Measurements from ENCODE around the gene HLA-DPB1.
"Not testable (repeated sequence)": the region's sequence is repeated elsewhere in the genome, so short reads cannot be mapped to it uniquely, and the experiment has no call there.

HLA-DPB1 gene

DNA sequence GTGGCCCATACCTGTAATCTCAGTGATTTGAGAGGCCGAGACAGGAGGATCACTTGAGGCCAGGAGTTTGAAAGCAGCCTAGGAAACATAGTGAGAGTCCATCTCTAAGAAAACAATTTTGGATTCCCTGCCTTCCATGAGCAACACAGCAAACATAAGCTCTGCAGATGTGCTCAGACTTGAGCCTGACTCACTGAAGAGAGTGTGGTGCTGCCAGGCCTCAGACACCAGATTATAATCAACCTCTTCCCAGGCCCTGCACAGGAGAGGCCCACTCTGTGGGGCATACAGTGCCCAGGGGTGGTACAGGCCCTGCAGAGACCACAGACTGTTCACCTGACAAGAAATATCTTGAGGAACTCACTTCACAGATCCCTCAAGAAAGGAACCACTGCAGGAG lies 19.9 kb downstream of the HLA-DPB1 start:
- in situ Hi-C loops (cut with HindIII; ENCODE audit: low sequenced_read_pairs) = no loop called here

DNA sequence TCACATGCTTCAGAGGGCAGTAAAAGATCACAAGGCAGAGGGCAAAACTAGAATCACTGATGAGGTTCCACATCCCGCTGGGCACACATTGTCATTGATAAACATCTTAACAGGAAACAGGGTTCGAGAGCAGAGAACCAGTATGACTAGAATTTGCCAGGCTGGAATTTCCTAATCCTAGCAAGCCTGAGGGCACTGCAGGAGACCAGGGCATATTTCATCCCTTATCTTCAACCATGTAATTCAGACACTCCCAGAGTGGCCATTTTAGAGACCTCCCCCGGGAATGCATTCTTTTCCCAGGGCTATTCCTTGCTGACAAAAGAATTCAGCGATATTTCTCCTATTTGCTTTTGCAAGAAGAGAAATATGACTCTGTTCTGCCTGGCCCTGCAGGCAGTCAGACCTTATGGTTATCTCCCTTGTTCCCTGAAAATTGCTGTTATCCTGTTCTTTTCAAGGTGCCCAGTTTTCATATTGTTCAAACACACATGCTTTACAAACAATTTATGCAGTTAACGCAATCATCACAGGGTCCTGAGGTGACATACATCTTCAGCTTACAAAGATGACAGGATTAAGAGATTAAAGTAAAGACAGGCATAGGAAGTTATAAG lies 25.4 kb downstream of the HLA-DPB1 start:
- in situ Hi-C loops (cut with HindIII; ENCODE audit: low sequenced_read_pairs) = not testable (repeated sequence)

DNA sequence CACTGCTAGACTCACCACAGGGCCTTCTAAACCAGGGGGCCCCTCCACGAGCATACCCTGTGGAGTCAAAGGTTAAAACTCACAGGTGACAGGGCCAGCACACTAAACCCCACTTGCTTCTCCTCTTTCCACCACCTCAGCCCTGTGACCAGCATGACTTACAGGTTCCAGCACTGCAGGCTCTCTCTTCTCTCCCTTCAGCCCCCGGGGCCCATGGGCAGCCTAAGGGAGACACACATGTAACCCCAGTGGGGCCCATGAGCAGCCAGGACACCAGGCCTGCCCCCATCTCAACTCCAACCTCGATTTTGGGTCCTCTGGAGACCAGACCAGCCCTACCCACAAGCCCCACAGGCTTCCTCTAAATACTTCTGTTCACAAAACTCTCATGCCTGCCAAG lies 28.0 kb downstream of the HLA-DPB1 start:
- in situ Hi-C loops (cut with HindIII; ENCODE audit: low sequenced_read_pairs) = no loop called here

DNA sequence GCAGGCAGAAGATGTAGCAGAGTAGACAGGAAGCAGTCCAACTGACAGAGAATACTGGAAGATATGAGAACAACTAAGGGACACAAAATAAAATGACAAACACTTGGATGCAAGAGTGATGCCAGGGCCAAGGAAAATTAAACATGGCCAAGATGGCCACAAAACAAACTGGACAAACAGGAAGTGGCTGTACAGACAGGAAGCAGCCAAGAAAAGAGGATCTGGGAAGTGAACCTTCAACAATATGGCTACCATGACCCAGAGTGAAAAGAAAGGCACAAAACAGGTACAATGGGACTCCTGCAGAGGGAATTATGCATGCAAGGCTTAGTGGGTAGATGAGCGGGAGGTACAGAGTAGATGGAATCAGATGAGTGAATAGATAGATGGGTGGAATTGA lies 29.1 kb downstream of the HLA-DPB1 start:
- in situ Hi-C loops (cut with HindIII; ENCODE audit: low sequenced_read_pairs) = no loop called here

DNA sequence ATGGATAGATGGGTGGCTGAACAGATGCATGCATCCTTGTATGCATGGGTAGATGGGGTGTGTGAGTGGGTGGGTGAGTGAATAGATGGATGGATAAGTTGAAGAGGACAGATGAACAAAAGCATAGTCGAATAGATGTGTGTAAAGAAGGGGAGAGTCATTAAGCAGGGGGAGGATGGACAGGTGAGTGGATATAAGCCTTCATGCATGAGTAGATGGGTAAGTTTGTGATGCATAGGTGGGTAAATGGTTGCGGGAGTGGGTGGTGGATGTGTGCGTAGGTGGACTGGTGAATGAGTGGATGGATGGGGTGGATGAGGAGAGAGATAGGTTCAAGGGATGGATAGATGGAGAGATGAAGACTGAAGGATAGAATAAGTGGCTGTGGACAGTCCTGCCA lies 29.6 kb downstream of the HLA-DPB1 start:
- in situ Hi-C loops (cut with HindIII; ENCODE audit: low sequenced_read_pairs) = no loop called here

DNA sequence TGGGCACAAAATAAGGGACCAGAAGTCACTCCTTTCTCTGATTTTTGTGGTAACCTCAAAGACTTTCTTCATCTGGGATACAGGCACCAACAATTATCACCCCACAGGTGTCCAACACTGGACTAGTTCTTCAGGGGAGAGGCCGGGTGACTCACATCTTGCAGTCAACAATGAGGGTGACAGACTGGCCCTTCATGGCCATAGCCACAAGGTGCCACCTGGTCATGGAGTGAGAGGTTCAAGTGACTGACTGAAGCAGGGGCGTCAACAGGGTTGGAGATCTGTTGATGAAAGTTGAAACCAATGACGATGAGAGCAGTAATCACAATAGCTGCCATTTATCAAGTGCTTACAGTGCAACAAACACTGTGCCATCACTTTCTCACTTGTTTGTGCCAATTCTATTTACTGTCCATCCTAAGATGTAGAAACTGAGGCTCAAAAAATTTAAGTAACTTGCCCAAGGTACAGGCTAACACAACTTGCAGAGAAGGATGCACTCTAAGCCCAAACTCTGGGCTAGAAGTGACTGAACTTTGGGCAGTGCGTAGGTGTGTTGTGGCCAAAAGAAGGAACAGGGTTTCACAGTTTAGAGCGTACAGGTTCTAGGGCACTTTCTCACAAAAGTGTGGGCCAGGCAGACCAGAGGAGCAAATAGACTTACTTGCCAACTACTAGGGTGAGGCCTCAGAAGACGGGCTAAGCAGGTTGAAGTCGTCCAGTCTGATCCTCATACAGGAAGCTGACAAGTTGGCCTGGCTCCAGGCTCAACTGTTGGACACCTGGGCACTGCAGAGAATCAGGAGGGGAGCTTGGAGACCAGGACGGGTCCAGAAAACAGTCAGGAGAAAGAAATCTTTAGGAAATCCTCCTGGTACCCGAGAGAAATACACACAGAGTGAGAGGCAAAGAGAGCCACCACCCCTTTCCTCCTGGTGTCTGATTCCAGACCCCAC lies 30.4 kb downstream of the HLA-DPB1 start:
- in situ Hi-C loops (cut with HindIII; ENCODE audit: low sequenced_read_pairs) = no loop called here

DNA sequence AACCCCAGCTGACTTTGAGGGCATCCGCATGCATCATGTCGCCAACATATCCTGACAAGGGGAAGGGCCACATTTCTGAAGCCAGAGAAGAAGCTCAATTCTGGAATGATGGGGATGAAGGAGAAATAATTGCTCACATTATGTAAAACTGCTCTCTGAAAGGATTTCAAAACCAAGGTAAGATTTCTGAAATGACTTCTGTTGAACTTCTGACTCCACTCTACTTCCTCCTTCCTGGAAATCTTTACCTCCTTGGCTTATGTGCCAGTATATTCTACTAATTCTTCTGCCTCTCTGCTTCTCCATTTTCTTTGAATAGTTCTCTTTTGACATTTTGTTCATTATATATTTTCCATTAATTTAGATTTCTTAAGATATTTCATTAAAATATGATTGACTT lies 31.9 kb downstream of the HLA-DPB1 start:
- in situ Hi-C loops (cut with HindIII; ENCODE audit: low sequenced_read_pairs) = no loop called here

DNA sequence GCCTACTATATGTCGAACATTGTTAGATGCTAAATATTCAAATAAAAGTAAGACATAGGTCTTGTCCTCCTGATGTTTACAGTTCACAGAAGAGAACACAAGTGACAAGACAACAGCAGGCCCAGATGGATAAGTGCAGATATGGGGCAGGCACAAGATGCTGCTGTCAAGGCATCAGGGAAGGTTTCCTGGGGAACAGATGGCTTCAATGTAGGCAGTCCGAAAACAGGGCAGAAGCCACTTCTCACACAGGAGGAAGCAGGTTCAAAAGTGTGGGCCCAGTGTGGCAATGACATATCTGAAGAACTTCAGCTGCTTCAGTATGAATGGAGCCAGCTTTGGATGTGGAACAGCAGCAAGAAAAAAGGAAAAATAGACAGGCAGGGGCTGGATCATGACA lies 32.5 kb downstream of the HLA-DPB1 start:
- in situ Hi-C loops (cut with HindIII; ENCODE audit: low sequenced_read_pairs) = no loop called here

DNA sequence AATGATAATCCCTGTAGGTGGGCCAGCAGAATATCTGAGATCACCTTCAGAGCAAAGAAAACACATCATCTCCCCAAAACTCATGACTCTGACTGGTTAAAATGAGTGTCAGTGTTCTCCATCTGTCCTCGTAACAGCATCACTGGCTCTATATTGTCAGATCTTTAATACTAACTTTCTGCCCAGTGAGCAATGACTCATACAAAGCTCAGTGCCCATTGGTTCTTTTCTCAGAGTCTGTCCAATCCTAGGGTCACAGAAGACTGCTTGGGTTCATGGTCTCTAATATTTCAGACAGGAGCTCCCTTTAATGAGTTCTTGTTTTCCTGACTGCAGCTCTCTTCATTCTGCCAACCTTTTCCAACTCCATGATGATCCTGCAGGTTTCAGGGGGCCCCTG lies 36.4 kb downstream of the HLA-DPB1 start:
- in situ Hi-C loops (cut with HindIII; ENCODE audit: low sequenced_read_pairs) = no loop called here

DNA sequence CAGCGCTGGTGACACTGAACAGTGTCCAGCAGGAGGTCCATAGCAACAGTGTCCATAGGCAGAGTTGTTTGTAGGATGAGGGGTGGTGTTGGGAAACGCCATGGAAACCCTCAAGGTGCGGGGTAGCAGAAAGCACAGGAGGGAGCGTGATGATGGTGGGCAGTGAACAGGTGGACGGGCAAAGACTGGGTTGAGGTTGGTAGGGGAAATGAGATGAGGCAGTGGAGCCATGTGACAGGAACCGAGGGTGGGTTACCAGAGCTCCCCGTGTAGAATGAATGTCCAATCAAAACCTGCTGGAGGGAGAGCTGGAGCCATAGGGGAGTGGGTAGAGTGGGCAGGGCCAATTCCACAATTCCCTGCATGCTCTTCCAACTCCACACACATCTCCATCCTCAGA lies 38.0 kb downstream of the HLA-DPB1 start:
- in situ Hi-C loops (cut with HindIII; ENCODE audit: low sequenced_read_pairs) = no loop called here

DNA sequence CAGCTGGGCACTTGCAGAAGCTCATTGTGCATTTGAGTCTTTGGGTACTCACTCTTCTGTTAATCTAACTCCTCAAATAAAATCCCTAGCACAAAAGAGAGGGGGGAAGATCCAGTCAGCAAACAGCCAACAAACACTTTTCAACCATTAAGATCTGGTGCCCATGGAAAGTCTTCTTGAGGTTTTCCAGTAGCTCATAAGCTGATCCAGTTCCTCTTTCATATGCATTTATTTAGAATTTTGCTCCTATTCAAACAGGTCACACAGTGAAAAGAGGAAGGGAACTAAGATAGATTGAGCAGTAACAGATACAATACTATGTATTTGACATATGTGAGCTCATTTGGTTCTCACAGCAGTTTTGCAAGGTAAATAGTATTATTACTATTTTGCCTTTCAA lies 38.6 kb downstream of the HLA-DPB1 start:
- in situ Hi-C loops (cut with HindIII; ENCODE audit: low sequenced_read_pairs) = no loop called here

DNA sequence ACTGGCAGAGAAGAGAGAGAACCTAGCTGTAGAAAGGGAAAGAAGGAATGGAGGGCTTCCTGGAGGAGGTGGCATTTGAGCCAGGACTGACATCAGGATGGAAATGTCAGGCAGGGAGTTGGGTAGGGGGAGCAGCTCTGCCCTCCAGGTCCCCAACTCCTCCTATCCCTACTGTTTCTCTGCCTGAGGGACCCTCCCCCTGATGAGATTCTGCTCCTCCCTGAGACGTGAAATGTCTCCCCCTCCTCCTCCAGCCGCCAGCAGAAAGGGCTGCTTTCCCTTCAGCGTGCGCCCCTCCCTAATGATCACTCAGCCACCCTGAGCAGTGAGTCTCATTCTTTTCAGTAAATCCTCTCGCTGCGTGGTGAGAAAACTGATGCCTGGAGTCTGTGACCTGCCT lies 40.6 kb downstream of the HLA-DPB1 start:
- in situ Hi-C loops (cut with HindIII; ENCODE audit: low sequenced_read_pairs) = no loop called here

DNA sequence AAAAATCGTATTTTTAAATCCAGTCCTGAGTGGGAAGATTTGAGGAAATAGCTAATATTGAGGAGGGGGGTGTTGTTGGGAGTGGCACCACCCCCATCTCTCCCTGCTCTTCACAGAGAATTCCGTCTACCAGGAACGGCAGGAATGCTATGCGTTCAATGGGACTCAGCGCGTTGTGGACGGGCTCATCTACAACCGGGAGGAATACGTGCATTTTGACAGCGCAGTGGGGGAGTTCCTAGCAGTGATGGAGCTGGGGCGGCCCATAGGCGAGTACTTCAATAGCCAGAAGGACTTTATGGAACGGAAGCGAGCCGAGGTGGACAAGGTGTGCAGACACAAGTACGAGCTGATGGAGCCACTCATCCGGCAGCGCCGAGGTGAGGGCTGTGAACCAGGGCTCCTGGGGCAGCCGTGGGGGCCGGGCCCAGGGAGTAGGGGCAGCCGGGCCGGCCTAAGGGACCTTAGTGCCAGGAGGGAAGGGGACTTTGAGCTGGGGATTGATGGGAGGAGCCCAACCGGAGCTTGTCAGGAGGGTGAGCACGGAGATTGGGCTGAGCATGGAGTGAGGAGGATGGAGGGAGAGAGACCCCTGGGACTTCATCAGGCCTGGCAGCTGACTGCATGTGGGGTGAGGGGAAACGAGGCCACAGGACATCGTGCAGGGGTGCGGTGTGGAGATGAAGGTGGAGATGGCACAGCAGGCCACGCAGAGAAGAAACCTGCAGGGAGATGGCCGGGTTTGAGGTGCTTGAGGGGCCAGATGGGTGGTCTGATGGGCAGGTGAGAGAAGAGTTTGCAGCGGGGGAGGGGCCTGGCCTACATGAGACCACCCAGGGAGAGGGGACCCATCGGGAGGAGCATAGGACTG lies 41.3 kb downstream of the HLA-DPB1 start:
- in situ Hi-C loops (cut with HindIII; ENCODE audit: low sequenced_read_pairs) = no loop called here

DNA sequence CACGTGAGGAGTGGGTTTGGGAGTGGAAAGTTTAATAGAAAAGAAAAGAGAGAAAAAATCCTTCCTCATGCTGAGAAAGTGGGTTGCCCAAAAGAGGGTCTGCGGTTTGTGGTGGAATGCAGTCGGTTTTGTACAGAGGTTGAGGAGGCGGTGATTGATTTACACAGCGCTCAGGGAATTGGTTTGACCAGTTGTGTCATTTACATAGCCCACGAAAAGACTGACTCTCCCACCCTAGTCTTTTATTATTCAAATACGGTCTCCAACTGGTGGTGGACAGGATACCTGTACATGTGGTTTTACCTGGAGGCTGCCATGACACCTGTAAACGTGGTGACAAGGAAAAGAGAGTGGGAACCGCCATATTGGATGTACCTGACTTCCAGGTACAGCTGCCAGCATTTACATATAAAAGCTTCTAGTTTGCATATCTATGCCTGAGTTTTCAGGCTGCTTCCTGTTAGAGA lies 42.1 kb downstream of the HLA-DPB1 start:
- in situ Hi-C loops (cut with HindIII; ENCODE audit: low sequenced_read_pairs) = no loop called here

DNA sequence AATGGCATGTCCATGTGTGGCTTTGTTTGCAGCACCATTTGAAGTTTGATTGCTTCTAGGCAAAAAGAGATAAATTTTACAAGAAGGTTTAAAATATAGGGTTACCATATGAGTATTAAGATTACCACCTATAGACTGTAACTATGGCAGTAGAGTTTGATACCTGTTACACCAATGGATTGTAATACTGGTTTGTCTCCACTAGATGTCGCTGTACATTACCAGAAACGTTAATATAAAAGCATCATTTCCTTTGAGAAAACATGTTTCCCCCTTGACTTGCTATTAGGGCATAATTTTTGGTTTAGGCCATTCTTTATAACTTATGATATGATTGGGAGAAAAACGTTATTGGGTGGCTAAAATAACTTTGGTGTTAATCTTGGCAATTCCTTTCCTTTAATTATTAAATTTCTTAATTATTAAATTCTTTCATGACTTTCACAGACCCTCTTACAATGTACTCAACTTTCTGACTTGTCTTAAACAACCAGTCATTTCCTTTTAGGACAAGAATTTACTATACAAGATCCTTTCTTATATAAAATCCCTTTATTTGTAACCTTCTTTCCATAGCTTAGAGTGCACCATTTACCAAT lies 42.8 kb downstream of the HLA-DPB1 start:
- in situ Hi-C loops (cut with HindIII; ENCODE audit: low sequenced_read_pairs) = no loop called here

DNA sequence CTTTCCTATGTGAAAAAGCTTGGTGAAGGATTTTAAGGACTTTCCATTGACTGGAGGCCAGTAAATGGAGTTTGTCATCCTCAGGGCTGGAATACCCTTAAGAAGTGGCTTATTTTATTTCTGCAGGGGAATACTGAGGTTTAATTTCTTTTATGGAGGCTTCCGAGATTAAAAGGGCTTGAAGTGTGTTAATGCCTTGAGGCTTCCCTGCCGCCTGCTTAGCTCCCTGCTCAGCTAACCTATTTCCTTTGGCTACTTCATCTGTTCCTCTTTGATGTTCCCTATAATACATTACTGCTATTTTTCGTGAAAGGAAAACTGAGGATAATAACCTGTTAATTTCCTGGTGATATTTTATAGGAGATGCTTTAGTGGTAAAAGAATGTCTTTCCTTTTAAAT lies 44.2 kb downstream of the HLA-DPB1 start:
- in situ Hi-C loops (cut with HindIII; ENCODE audit: low sequenced_read_pairs) = no loop called here

DNA sequence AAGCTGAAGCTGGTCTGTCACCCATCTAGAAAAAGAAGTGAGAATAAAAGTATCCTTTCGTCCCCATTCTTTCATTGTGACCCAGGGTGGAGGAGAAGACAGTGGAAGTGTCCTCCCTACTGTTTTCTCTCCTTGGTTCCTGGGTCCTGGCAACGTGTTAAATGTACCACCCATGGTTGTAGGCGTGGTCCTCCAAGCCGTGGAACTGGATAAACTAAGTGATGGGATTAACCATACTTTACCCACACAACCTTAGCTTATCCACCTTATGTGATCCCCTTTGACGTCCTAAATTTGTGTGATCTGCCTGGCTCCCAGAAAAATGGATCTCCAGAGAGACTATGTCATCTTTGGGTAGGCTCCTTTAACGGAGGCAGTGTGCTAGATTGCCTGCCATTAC lies 47.4 kb downstream of the HLA-DPB1 start:
- in situ Hi-C loops (cut with HindIII; ENCODE audit: low sequenced_read_pairs) = no loop called here

DNA sequence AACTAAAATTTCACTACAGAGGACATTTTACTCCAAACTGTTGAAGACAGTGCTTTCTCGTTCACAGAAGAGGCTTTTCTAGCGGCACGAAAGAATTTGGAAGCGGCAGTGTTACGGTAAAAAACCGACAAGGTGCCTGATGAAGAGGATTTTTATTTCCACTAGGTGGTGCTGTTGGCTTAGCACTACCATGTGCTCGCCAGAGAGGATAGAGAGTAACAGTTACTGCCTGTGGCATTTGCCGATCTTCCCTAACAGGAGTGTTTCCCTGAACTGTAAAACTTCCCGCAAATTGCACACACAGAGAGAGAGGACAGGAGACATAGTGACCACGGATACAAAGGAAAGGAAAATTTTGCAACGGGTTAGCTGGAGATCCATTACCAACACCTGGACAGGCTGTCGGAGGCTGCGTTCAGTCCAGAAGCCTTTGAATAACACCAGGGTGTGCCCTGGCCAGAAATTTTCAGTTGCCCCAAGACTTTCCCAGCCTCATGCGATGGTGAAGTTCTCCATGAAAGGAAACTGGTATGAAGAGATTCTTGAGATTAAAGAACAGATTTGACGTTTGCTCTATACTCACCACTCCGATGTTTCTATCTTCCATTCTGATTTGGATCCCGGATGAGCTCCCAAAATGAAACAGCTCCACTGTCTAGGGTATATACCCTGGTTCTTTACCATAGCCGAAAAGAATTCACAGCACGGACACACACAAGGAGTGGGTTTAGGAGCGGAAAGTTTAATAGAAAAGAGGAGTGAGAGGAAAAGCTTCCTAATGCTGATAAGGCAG lies 48.1 kb downstream of the HLA-DPB1 start:
- in situ Hi-C loops (cut with HindIII; ENCODE audit: low sequenced_read_pairs) = no loop called here

DNA sequence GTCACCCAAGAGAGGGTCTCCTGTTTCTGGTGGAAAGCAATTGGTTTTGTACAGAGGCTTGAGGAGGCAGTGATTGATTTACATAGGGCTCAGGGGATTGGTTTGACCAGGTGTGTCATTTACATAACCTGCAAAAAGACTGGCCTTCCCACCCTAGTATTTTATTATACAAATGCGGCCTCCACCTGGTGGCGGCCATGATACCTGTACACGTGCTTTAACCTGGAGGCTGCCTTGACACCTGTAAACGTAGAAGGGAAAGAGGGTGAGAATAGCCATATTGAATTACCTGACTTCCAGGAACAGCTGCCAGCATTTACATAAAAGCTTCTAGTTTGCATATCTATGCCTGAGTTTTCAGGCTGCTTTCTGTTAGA lies 48.7 kb downstream of the HLA-DPB1 start:
- in situ Hi-C loops (cut with HindIII; ENCODE audit: low sequenced_read_pairs) = no loop called here

DNA sequence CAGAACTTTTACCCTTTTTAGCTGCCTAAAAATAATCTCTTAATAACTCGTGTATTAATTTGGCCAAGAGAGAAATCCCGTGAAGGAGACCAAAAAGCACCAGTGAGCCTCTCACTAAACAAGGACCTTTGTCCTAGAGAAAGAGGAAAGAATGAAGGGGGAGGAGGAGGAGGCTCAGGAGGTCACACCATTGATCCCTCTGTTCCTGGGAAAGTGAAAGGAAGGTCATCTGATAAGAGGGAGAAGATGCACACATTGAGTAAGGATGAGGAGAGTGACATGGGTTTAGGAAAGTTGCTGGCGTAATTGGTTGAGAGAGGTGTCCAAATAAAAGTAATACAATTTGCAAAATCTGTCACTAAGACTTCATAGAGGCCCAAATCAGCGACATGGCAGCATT lies 49.2 kb downstream of the HLA-DPB1 start:
- in situ Hi-C loops (cut with HindIII; ENCODE audit: low sequenced_read_pairs) = no loop called here
